ENCODE measurements around the gene PDZD4.

- TF ChIP-seq, protein P1, sequence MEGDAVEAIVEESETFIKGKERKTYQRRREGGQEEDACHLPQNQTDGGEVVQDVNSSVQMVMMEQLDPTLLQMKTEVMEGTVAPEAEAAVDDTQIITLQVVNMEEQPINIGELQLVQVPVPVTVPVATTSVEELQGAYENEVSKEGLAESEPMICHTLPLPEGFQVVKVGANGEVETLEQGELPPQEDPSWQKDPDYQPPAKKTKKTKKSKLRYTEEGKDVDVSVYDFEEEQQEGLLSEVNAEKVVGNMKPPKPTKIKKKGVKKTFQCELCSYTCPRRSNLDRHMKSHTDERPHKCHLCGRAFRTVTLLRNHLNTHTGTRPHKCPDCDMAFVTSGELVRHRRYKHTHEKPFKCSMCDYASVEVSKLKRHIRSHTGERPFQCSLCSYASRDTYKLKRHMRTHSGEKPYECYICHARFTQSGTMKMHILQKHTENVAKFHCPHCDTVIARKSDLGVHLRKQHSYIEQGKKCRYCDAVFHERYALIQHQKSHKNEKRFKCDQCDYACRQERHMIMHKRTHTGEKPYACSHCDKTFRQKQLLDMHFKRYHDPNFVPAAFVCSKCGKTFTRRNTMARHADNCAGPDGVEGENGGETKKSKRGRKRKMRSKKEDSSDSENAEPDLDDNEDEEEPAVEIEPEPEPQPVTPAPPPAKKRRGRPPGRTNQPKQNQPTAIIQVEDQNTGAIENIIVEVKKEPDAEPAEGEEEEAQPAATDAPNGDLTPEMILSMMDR (IDR thresholded peaks at IDR 0.05): no peak
- TF ChIP-seq POLR2A (IDR thresholded peaks at IDR 0.05): no peak
Measured at GRCh38 chrX:153782313-153782712, 48.0 kb downstream of the PDZD4 start.
